Panc1 (cell line): ENCODE data around the gene HTT. TPM values are rescaled to one million over a fixed set of nuclear protein-coding genes. Genes with fewer than 3 reads are reported as not detected.

Source experiments
- ATAC-seq: fragments of 200-7000 bp; cut with Tn5 transposase; 2 replicates; pipeline ENCODE4 v1.9.1; 2020; ENCODE audit warnings: mild to moderate bottlenecking, moderate library complexity
- BruUV-seq: library from RNA; stranded (reverse); fragments of 400-500 nt; replicated peaks from 2 replicates; lab custom pipeline; 2021; lab: Mats Ljungman, UMichigan
- CTCF ChIA-PET: fragments of 300-600 bp; sonication (Branson Sonifier 250); formaldehyde crosslinking; loops from one replicate; lab custom pipeline; 2022; ENCODE audit warnings: antibody characterized with exemption; lab: Charles Lee
- POLR2A ChIA-PET: fragments of 300-600 bp; sonication (Branson Sonifier 250); formaldehyde crosslinking; loops from one replicate; lab custom pipeline; 2022; ENCODE audit warnings: antibody characterized with exemption; lab: Charles Lee
- DNase-seq: peaks from one replicate; pipeline ENCODE4 v3.0.0-alpha.2; 2010; ENCODE audit warnings: low read depth, low spot score
- H3K27ac ChIP-seq: 2 replicates; pipeline ENCODE4 v1.5.1; 2011; ENCODE audit warnings: mild to moderate bottlenecking, low read length, inconsistent platforms
- H3K27me3 ChIP-seq: fragments of 200-500 bp; sonication (Bioruptor generic); 2 replicates; pipeline ENCODE4 v1.6.0; 2014; ENCODE audit warnings: low read length, inconsistent platforms; ENCODE audit not compliant: control insufficient read depth, insufficient read depth
- H3K36me3 ChIP-seq: fragments of 200-500 bp; sonication (Bioruptor generic); 2 replicates; pipeline ENCODE4 v1.5.1; 2014; ENCODE audit warnings: inconsistent platforms, mild to moderate bottlenecking, low read length, moderate library complexity; ENCODE audit not compliant: control insufficient read depth, insufficient read depth
- H3K4me1 ChIP-seq: 2 replicates; pipeline ENCODE4 v1.5.1; 2011; ENCODE audit warnings: inconsistent platforms, mild to moderate bottlenecking, low read length, moderate library complexity; ENCODE audit not compliant: control insufficient read depth, insufficient read depth
- H3K4me3 ChIP-seq, 2 experiments: 2 replicates each; pipeline ENCODE4 v1.5.1; 2011 to 2012; ENCODE audit warnings: low read depth in 2 of 2, low read length in 2 of 2, mild to moderate bottlenecking in 2 of 2, inconsistent platforms in 1 of 2, moderate library complexity in 1 of 2
- H3K9me3 ChIP-seq: fragments of 200-500 bp; sonication (Bioruptor generic); 2 replicates; pipeline ENCODE4 v1.5.1; 2014; ENCODE audit warnings: low read depth, mild to moderate bottlenecking, inconsistent platforms, low read length, moderate library complexity; ENCODE audit not compliant: control insufficient read depth, insufficient read depth
- CTCF ChIP-seq: fragments of 450-650 bp; IDR thresholded peaks from 2 replicates; pipeline ENCODE4 v1.5.1; 2017; ENCODE audit warnings: mild to moderate bottlenecking
- POLR2AphosphoS5 ChIP-seq: IDR thresholded peaks from 2 replicates; pipeline ENCODE4 v1.6.1; 2012; ENCODE audit warnings: mild to moderate bottlenecking, low read depth, low read length, moderate library complexity
- REST ChIP-seq, 2 experiments: IDR thresholded peaks; 2 replicates each; pipeline ENCODE4 v1.6.1; 2011 to 2012; ENCODE audit warnings: low read depth in 2 of 2, control low read depth in 1 of 2, low read length in 1 of 2, mild to moderate bottlenecking in 1 of 2, moderate library complexity in 1 of 2; ENCODE audit not compliant: insufficient read depth in 1 of 2
- SIN3A ChIP-seq: IDR thresholded peaks from 2 replicates; pipeline ENCODE4 v1.6.1; 2012; ENCODE audit warnings: low read depth, mild to moderate bottlenecking, low read length, moderate library complexity, borderline replicate concordance; ENCODE audit not compliant: insufficient read depth
- TCF7L2 ChIP-seq: IDR thresholded peaks from 2 replicates; pipeline ENCODE4 v1.6.1; 2011; ENCODE audit warnings: mild to moderate bottlenecking, low read depth, low read length, inconsistent platforms
- in situ Hi-C: cut with HindIII; loops from 2 replicates; pipeline ENCODE4 v1.10.0; 2016; ENCODE audit warnings: low sequenced_read_pairs, low pct_unique_long_range_greater_than_20kb
- intact Hi-C: fragments of 100-400 bp; cut with micrococcal nuclease; formaldehyde crosslinking; loops from one replicate; pipeline ENCODE4 v1.10.0; 2022; ENCODE audit not compliant: unreplicated experiment
- total RNA-seq: library from RNA; stranded (reverse); gene quantifications from one replicate; pipeline ENCODE4 v1.2.1, GENCODE V29; 2021; ENCODE audit not compliant: unreplicated experiment

The HTT gene
- total RNA-seq, 1 experiment from 2014 or later, result 24.7 TPM

- Histone ChIP-seq H3K4me3 (no peak overlapping the region), H3K27me3 (no peaks in the 10 kb centered on the region), H3K27ac (no peak overlapping the region), H3K4me1 (no peaks in the 10 kb centered on the region), H3K36me3 (peaks cover 4% of the 10 kb centered on the region; the same call in 1 of the 2 replicates), H3K9me3 (no peaks in the 10 kb centered on the region)
- ATAC-seq (no peak), DNase-seq (no peak)
- ChIA-PET POLR2A (no interaction called here), CTCF (no interaction called here)
- BruUV-seq, result no TSS peak
- TF ChIP-seq CTCF (no peak), POLR2AphosphoS5 (no peak), SIN3A (no peak)
- intact Hi-C loops, result no loop called here
- in situ Hi-C loops, result no loop called here
Measured at GRCh38 chr4:3114377-3114776, 39.9 kb downstream of the HTT start.

GRCh38 chr4:3115637-3116270, 41.3 kb downstream of the HTT start:
- no TSS peak for BruUV-seq
- DNase-seq, result no peak
- in situ Hi-C loops, result no loop called here
- Histone ChIP-seq H3K27me3 (no peaks in the 10 kb centered on the region), H3K4me1 (no peaks in the 10 kb centered on the region), H3K4me3 (no peak overlapping the region), H3K36me3 (0 out of 2 replicates have a peak, but pooled peaks cover 4% of the 10 kb centered on the region), H3K27ac (no peak overlapping the region), H3K9me3 (no peaks in the 10 kb centered on the region)
- ATAC-seq, result no peak
- no peak for TF ChIP-seq CTCF
- TF ChIP-seq REST (IDR thresholded peaks at IDR 0.05; ENCODE audit: insufficient read depth in 1 of 2, low read depth in 2 of 2, low read length in 1 of 2), result no peak
- TF ChIP-seq SIN3A, result no peak
- no peak for TF ChIP-seq POLR2AphosphoS5
- no peak for TF ChIP-seq TCF7L2
- CTCF ChIA-PET, result no interaction called here
- POLR2A ChIA-PET, result no interaction called here
- intact Hi-C loops, result no loop called here
